ENCODE measurements around the gene BCAS3.

BCAS3 gene

GRCh38 chr17:61010661-61011170 is 333.1 kb downstream of the BCAS3 start:
- TF ChIP-seq ZFX (IDR thresholded peaks at IDR 0.05), result no peak
- H3K27ac ChIP-seq, result no peak overlapping the region

- H3K27ac ChIP-seq, result no peak overlapping the region
- TF ChIP-seq ZFX (IDR thresholded peaks at IDR 0.05), result no peak
- no peak for TF ChIP-seq CTCF (conservative IDR thresholded peaks at IDR 0.05)
Observed at GRCh38 chr17:61011251-61011650, 333.6 kb downstream of the BCAS3 start.

- H3K27ac ChIP-seq, result no peak overlapping the region
Observed at GRCh38 chr17:61015966-61016365, 338.3 kb downstream of the BCAS3 start.

GRCh38 chr17:61017317-61018006 is 339.8 kb downstream of the BCAS3 start:
- TF ChIP-seq CTCF (conservative IDR thresholded peaks at IDR 0.05), result no peak
- TF ChIP-seq ZFX (IDR thresholded peaks at IDR 0.05), result no peak
- no peak overlapping the region for H3K27ac ChIP-seq

More at GRCh38 chr17:61015966-61016365, 338.3 kb downstream of the BCAS3 start:
- TF ChIP-seq CTCF (conservative IDR thresholded peaks at IDR 0.05) (no peak), ZFX (IDR thresholded peaks at IDR 0.05) (no peak)

- no peak for TF ChIP-seq ZFX (IDR thresholded peaks at IDR 0.05)
- TF ChIP-seq CTCF (conservative IDR thresholded peaks at IDR 0.05), result no peak
- no peak overlapping the region for H3K27ac ChIP-seq
Observed at GRCh38 chr17:61018938-61019337, 341.3 kb downstream of the BCAS3 start.

- TF ChIP-seq ZFX (IDR thresholded peaks at IDR 0.05), result no peak
- TF ChIP-seq CTCF (conservative IDR thresholded peaks at IDR 0.05), result no peak
- H3K27ac ChIP-seq, result no peak overlapping the region
Observed at GRCh38 chr17:61023996-61024395, 346.3 kb downstream of the BCAS3 start.

- H3K27ac ChIP-seq, result no peak overlapping the region
- TF ChIP-seq CTCF (conservative IDR thresholded peaks at IDR 0.05), result no peak
- no peak for TF ChIP-seq ZFX (IDR thresholded peaks at IDR 0.05)
Observed at GRCh38 chr17:61026818-61027217, 349.2 kb downstream of the BCAS3 start.

GRCh38 chr17:61029181-61029580 is 351.5 kb downstream of the BCAS3 start:
- TF ChIP-seq ZFX (IDR thresholded peaks at IDR 0.05) (no peak), CTCF (conservative IDR thresholded peaks at IDR 0.05) (no peak)
- no peak overlapping the region for H3K27ac ChIP-seq

All from C4-2B (cell line).